Prostate gland (tissue), 2 donors: Measurements from ENCODE around the gene MYCBP2. TPM values are rescaled to one million over a fixed set of nuclear protein-coding genes. Genes with fewer than 3 reads are reported as not detected.

ENCODE experiments used
- DNase-seq: peaks from one replicate; pipeline ENCODE4 v3.0.0-alpha.2; 2019; ENCODE audit warnings: low spot score
- H3K27ac ChIP-seq, 2 donors: fragments of 200-600 bp; sonication (generic); 2 replicates each; pipeline ENCODE4 v1.5.1; 2017 to 2019
- H3K27me3 ChIP-seq: fragments of 200-600 bp; sonication (generic); replicated peaks from 2 replicates; pipeline ENCODE4 v1.5.1; 2019; ENCODE audit not compliant: insufficient read depth
- H3K36me3 ChIP-seq, 2 donors: fragments of 200-600 bp; sonication (generic); 1 replicate in 1 of 2; 2 replicates in 1 of 2; pipeline versions ENCODE4 v1.5.1 to v1.8.1; 2017 to 2019
- H3K4me1 ChIP-seq: fragments of 200-600 bp; sonication (generic); replicated peaks from 2 replicates; pipeline ENCODE4 v1.5.1; 2019
- H3K4me3 ChIP-seq, 2 donors: fragments of 200-600 bp; sonication (generic); 2 replicates each; pipeline ENCODE4 v1.5.1; 2017 to 2019
- H3K9me3 ChIP-seq: fragments of 200-600 bp; sonication (generic); 2 replicates; pipeline ENCODE4 v1.5.1; 2017
- CTCF ChIP-seq, 4 experiments: fragments of 200-600 bp in 2 of 4; fragments of 450-650 bp in 2 of 4; sonication (generic) in 2 of 4; IDR thresholded peaks; 1 replicate in 3 of 4; 2 replicates in 1 of 4; pipeline ENCODE4 v1.5.1; 2016 to 2019; ENCODE audit warnings: antibody characterized with exemption in 4 of 4, mild to moderate bottlenecking in 2 of 4, moderate library complexity in 2 of 4
- POLR2A ChIP-seq: fragments of 450-650 bp; IDR thresholded peaks from one replicate; pipeline ENCODE4 v1.6.1; 2016; ENCODE audit warnings: antibody characterized with exemption, mild to moderate bottlenecking
- POLR2AphosphoS5 ChIP-seq: sonication (generic); formaldehyde crosslinking; IDR thresholded peaks from one replicate; pipeline ENCODE4 v1.6.1; 2017; ENCODE audit warnings: antibody characterized with exemption
- WGBS: methylation state at CpG from one replicate; pipeline ENCODE4 v1.1.5; 2018; 5-methylcytosine and 5-hydroxymethylcytosine counted together
- intact Hi-C: fragments of 100-400 bp; cut with DNase I; formaldehyde crosslinking; loops from one replicate; pipeline ENCODE4 v1.14.2; 2022
- total RNA-seq, 2 donors: library from RNA; depleted of rRNA; stranded (reverse); fragments of >200 nt; gene quantifications; one replicate each; pipeline ENCODE4 v1.1.0, GENCODE V29; 2016

MYCBP2 gene
- total RNA-seq, 2 donors from 2014 or later, result 127 to 132 TPM

- H3K4me3 ChIP-seq, result no peak overlapping the region
- TF ChIP-seq POLR2A, result no peak
- no peak for TF ChIP-seq CTCF (IDR thresholded peaks at IDR 0.05)
- TF ChIP-seq POLR2AphosphoS5, result no peak
- no peaks in the 10 kb centered on the region for H3K4me1 ChIP-seq
- DNase-seq, result no peak
- no peak overlapping the region for H3K27ac ChIP-seq
- H3K36me3 ChIP-seq, result no peaks in the 10 kb centered on the region
- H3K27me3 ChIP-seq, result no peaks in the 10 kb centered on the region
- intact Hi-C loops, result no loop called here
- 100% methylated on average over 1 of the region's 1 CpG for WGBS
- H3K9me3 ChIP-seq, result no peaks in the 10 kb centered on the region
Measured at GRCh38 chr13:77190349-77190958, 136.4 kb downstream of the MYCBP2 start.

- no peaks in the 10 kb centered on the region for H3K36me3 ChIP-seq
- TF ChIP-seq CTCF (IDR thresholded peaks at IDR 0.05), result no peak
- no peak overlapping the region for H3K4me3 ChIP-seq
- 92% methylated on average over 3 of the region's 3 CpGs for WGBS
- H3K4me1 ChIP-seq, result no peaks in the 10 kb centered on the region
- H3K9me3 ChIP-seq, result no peaks in the 10 kb centered on the region
- intact Hi-C loops, result loop anchor here (10.0 kb wide), 1 partner anchor 289 kb away; no protein-coding TSS in a partner anchor
- DNase-seq, result no peak
- no peak overlapping the region for H3K27ac ChIP-seq
- H3K27me3 ChIP-seq, result no peaks in the 10 kb centered on the region
Measured at GRCh38 chr13:77185721-77186120, 141.2 kb downstream of the MYCBP2 start.

GRCh38 chr13:77184455-77184854 is 142.4 kb downstream of the MYCBP2 start:
- Histone ChIP-seq H3K27ac (no peak overlapping the region), H3K4me1 (no peaks in the 10 kb centered on the region), H3K36me3 (no peaks in the 10 kb centered on the region), H3K4me3 (no peak overlapping the region), H3K9me3 (no peaks in the 10 kb centered on the region), H3K27me3 (no peaks in the 10 kb centered on the region)
- DNase-seq, result no peak
- WGBS, result 91% methylated on average over 2 of the region's 2 CpGs
- intact Hi-C loops, result loop anchor here (10.0 kb wide), 1 partner anchor 290 kb away; no protein-coding TSS in a partner anchor
- TF ChIP-seq POLR2A, result no peak

GRCh38 chr13:77180011-77180410 is 146.9 kb downstream of the MYCBP2 start:
- 91% methylated on average over 4 of the region's 4 CpGs for WGBS
- Histone ChIP-seq H3K36me3 (peaks cover 0 to 3% of the 10 kb centered on the region in 2 donors), H3K27me3 (no peaks in the 10 kb centered on the region), H3K4me1 (no peaks in the 10 kb centered on the region), H3K9me3 (no peaks in the 10 kb centered on the region), H3K27ac (no peak overlapping the region), H3K4me3 (no peak overlapping the region)
- intact Hi-C loops, result loop anchor here (10.0 kb wide), 1 partner anchor 295 kb away; no protein-coding TSS in a partner anchor
- DNase-seq, result no peak
- TF ChIP-seq CTCF (IDR thresholded peaks at IDR 0.05), result no peak
- TF ChIP-seq POLR2AphosphoS5, result no peak
- TF ChIP-seq POLR2A, result no peak

GRCh38 chr13:77177646-77178045 is 149.2 kb downstream of the MYCBP2 start:
- TF ChIP-seq POLR2A (no peak), CTCF (IDR thresholded peaks at IDR 0.05) (no peak), POLR2AphosphoS5 (no peak)
- no peak for DNase-seq
- intact Hi-C loops, result no loop called here
- peaks cover 0 to 3% of the 10 kb centered on the region in 2 donors for H3K36me3 ChIP-seq
- 65% methylated on average over 2 of the region's 2 CpGs for WGBS
- no peaks in the 10 kb centered on the region for H3K4me1 ChIP-seq
- no peak overlapping the region for H3K27ac ChIP-seq
- H3K27me3 ChIP-seq, result no peaks in the 10 kb centered on the region
- no peak overlapping the region for H3K4me3 ChIP-seq
- no peaks in the 10 kb centered on the region for H3K9me3 ChIP-seq
